Renal cortex interstitium (tissue), 11 donors: ENCODE results near the gene IFIT1B. TPM values are rescaled to one million over a fixed set of nuclear protein-coding genes. Genes with fewer than 3 reads are reported as not detected.
A peak's percentile ranks its signal among the peaks of the same experiment; 100 is the strongest.

Experiments used
- DNase-seq, 11 donors: peaks; one replicate each; pipeline ENCODE4 v3.0.0-alpha.2; 2013; ENCODE audit warnings: low read depth in 9 of 11, low spot score in 4 of 11; ENCODE audit errors: extremely low read depth in 1 of 11
- polyA plus RNA-seq, 3 donors: library from polyadenylated mRNA; unstranded; fragments of 120-200 nt; gene quantifications; one replicate each; pipeline ENCODE4 v1.2.1, GENCODE V29; 2013; ENCODE audit not compliant: insufficient read length in 3 of 3

The IFIT1B gene
- polyA plus RNA-seq, 3 donors = 0.10 to 0.11 (median 0.11) TPM

GRCh38 chr10:89428877-89429276, 51.0 kb downstream of the IFIT1B start:
- no peak for DNase-seq

GRCh38 chr10:89431977-89432376, 54.1 kb downstream of the IFIT1B start:
- DNase-seq = peak in 5 of 11 donors; percentile 19 to 70 (median 38)

Other genes starting within 250 kb of the IFIT1B start
- gene CH25H, start 170.7 kb upstream of the IFIT1B start, polyA plus RNA-seq = under 1 TPM; 0.20 to 0.23 (median 0.22) TPM
- gene LIPA, start 126.3 kb upstream of the IFIT1B start, polyA plus RNA-seq = 10 to 100 TPM; 44.1 to 57.6 (median 47.9) TPM
- gene IFIT2, start 76.0 kb upstream of the IFIT1B start, polyA plus RNA-seq = 1 to 10 TPM; 7.5 to 9.2 (median 8.8) TPM
- gene IFIT3, start 50.1 kb upstream of the IFIT1B start, polyA plus RNA-seq = 10 to 100 TPM; 13.7 to 16.6 (median 15.9) TPM
- 10 to 100 TPM; 13.9 to 23.7 (median 21.4) TPM for gene IFIT1, start 14.6 kb downstream of the IFIT1B start, polyA plus RNA-seq
- 10 to 100 TPM; 14.6 to 21.0 (median 17.7) TPM for gene IFIT5, start 36.5 kb downstream of the IFIT1B start, polyA plus RNA-seq
- 10 to 100 TPM; 22.1 to 32.0 (median 30.7) TPM for gene SLC16A12, start 157.5 kb downstream of the IFIT1B start, polyA plus RNA-seq